ENCODE data around the gene BEST1.

- TF ChIP-seq CTCF (IDR thresholded peaks at IDR 0.05) = no peak
- no peak for TF ChIP-seq POLR2A (IDR thresholded peaks at IDR 0.05)
- TF ChIP-seq POLR2AphosphoS5 (IDR thresholded peaks at IDR 0.05) = no peak
Observed at GRCh38 chr11:61905801-61906521, 44.2 kb upstream of the BEST1 start.
